PFSK-1 (cell line): Measurements from ENCODE around the gene GUCY1A2.

Experiments
- POLR2AphosphoS5 ChIP-seq: IDR thresholded peaks from 2 replicates; pipeline ENCODE4 v1.6.1; 2012; ENCODE audit warnings: low read depth, mild to moderate bottlenecking, control low read depth, low read length, moderate library complexity
- SIN3A ChIP-seq: IDR thresholded peaks from 2 replicates; pipeline ENCODE4 v1.6.1; 2012; ENCODE audit warnings: mild to moderate bottlenecking, low read length, moderate library complexity, borderline replicate concordance; ENCODE audit not compliant: insufficient read depth
- TAF1 ChIP-seq: IDR thresholded peaks from 2 replicates; pipeline ENCODE4 v1.6.1; 2012; ENCODE audit warnings: low read length, control low read depth, borderline replicate concordance; ENCODE audit not compliant: insufficient read depth
- TF ChIP-seq, protein P1 (sequence below), 2 experiments: IDR thresholded peaks; 2 replicates each; pipeline versions ENCODE4 v1.6.1 to v1.8.0; 2011 to 2012; ENCODE audit warnings: low read depth in 2 of 2, low read length in 2 of 2, control low read depth in 1 of 2, inconsistent platforms in 1 of 2, mild to moderate bottlenecking in 1 of 2, moderate library complexity in 1 of 2; ENCODE audit not compliant: insufficient read depth in 1 of 2

DNA sequence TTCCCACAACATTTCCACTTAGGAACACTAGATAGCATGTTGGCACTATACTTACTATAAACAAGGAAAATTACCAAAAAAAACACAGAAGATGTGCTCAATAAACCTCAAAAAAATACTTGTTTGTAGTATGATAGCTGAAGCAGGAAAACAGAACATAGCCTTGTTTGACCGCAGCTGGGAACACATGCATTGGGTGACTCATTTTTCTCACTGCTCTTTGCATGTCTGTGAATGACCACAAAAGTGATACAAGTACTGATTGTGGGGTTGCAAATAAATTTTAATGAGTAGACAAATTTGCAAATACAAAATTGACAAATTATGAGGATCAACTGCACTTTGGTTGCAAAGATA, 22.8 kb upstream of the GUCY1A2 start:
- TF ChIP-seq, protein P1, sequence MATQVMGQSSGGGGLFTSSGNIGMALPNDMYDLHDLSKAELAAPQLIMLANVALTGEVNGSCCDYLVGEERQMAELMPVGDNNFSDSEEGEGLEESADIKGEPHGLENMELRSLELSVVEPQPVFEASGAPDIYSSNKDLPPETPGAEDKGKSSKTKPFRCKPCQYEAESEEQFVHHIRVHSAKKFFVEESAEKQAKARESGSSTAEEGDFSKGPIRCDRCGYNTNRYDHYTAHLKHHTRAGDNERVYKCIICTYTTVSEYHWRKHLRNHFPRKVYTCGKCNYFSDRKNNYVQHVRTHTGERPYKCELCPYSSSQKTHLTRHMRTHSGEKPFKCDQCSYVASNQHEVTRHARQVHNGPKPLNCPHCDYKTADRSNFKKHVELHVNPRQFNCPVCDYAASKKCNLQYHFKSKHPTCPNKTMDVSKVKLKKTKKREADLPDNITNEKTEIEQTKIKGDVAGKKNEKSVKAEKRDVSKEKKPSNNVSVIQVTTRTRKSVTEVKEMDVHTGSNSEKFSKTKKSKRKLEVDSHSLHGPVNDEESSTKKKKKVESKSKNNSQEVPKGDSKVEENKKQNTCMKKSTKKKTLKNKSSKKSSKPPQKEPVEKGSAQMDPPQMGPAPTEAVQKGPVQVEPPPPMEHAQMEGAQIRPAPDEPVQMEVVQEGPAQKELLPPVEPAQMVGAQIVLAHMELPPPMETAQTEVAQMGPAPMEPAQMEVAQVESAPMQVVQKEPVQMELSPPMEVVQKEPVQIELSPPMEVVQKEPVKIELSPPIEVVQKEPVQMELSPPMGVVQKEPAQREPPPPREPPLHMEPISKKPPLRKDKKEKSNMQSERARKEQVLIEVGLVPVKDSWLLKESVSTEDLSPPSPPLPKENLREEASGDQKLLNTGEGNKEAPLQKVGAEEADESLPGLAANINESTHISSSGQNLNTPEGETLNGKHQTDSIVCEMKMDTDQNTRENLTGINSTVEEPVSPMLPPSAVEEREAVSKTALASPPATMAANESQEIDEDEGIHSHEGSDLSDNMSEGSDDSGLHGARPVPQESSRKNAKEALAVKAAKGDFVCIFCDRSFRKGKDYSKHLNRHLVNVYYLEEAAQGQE (IDR thresholded peaks at IDR 0.05; ENCODE audit: insufficient read depth in 1 of 2, low read depth in 2 of 2, low read length in 2 of 2) = no peak
- no peak for TF ChIP-seq SIN3A
- no peak for TF ChIP-seq TAF1
- TF ChIP-seq POLR2AphosphoS5 = no peak
